HG02885 (cell line): ENCODE results near the gene EPC2.
"Not testable (repeated sequence)": the region's sequence is repeated elsewhere in the genome, so short reads cannot be mapped to it uniquely, and the experiment has no call there.

ENCODE experiments used
- ATAC-seq: cut with Tn5 transposase; IDR thresholded peaks from one replicate; pipeline ENCODE4 v1.9.1; 2021; ENCODE audit warnings: mild to moderate bottlenecking; ENCODE audit not compliant: unreplicated experiment, poor library complexity

The EPC2 gene

DNA sequence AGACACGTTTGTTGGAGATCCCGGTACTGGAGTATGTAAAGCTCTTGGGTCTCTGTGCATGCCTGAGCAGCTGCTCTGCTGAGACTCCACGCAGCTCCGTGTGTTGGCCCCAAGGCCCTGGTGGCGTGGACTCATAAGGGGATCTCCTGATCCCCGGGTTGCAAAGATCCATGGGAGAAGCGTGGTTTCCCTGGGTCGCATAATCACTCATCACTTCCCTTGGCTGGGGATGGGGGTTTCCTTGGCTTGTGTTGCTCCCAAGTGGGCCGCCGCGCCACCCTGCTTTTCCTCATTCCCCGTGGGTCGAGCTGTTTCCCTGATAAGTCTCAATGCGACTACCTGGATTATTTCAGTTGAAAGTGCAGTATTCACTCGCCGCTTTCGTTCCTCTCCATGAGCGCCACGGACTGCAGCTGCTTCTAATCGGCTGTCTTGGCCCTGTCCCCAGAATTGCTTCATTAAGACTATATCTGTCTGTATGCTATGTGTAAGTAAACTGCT, 76.0 kb downstream of the EPC2 start:
- ATAC-seq = no peak

DNA sequence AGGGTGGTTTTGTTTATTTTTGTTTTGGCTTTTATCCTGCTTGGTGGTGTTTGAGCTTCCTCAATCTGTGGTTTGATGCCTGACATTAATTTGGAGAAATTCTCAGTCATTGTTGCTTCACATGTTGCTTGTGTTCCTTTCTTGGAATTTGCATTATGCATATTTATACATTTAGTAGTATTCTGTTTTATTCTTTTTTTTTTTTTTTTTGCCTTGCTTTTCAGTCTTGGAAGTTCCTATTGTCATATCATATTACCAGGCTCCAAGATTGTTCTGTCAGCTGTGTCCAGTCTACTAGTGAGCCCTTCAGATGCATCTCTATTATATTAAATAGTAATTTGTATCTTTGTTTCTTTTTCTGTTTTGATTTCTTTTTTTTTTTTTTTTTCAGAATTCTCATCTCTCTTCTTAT, 77.0 kb downstream of the EPC2 start:
- no peak for ATAC-seq

DNA sequence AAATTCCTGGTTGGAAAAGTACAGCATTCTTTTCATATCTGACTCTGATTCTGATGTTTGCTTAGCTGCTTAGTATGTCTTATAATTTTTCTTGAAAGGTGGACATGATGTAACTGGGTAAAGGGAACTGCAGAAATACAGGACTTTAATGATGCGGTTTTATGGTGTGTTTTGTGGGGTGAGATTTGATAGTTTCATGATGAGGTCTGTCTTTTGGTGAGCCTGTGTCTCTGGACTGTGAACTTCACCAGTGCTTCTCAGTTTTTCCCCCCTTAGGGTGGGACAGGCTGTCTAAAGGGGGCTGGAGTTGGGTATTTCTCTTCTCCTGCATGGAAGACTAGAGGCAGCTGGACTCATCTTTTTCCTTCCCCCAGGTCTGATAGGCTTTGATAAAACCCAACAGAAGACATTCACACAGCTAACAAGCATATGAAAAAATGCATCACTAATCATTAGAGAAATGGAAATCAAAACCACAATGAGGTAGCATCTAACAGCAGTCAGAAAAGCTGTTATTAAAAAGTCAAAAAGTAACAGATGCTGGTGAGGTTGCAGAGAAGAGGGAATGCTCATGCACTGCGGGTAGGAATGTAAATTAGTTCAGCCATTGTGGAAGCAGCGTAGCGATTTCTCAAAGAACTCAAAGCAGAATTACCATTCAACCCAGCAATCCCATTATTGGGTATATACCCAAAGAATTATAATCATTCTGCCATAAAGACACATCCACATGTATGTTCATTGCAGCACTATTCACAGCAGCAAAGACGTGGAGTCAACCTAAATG, 77.6 kb downstream of the EPC2 start:
- ATAC-seq = no peak

DNA sequence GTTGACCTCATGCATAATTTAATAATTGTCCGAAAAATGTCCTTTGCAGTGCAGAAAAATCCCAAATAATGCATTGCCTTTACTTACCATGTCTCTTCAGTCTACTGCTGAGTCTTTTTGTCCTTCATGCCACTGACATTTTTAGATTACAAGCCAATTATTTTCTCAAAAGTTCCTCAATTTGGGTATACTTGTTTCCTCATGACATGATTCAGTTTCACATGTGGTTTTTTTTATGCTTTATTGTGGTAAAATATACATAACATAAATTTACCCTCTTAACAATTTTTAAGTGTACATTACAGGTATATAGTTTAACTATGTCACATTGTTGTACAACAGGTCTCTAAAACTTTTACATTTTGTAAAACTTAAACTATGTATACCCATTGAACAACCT, 81.0 kb downstream of the EPC2 start:
- ATAC-seq = peak; percentile 21

DNA sequence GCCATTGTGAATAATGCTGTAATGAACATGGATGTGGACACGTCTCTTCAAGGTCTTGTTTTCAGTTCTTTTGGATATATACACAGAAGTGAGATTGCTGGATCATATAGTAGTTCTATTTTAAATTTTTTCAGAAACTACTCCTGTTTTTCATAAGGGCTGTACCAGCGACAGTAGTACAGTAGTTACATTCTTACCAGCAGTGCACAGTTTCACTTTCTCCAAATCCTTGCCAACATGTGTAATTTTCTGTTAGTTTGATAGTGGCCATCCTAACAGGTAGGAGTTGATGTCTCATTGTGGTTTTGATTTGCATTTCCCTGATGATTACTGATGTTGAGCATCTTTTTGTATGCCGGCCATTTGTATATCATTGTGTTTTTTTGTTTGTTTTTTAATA, 81.7 kb downstream of the EPC2 start:
- peak; percentile 70 for ATAC-seq

DNA sequence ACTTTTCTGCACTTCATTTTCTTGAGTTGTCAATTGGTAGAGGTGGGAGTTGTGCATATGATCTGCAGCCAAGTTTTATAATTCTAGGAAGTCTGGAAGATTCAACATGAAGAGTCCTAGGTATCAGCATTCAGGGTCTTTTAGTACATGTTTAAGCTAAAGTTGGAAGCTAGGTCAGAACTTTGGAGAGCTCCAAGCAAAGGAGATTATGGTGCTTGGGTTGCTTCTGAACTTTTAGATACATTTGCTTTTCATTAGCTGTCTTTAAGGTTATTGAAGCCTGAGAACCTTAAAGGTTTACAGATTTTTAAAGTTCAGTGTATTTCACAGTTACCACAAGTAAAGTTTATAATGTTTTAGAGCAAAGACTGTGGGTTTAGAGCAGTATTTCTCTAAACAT, 85.5 kb downstream of the EPC2 start:
- no peak for ATAC-seq

DNA sequence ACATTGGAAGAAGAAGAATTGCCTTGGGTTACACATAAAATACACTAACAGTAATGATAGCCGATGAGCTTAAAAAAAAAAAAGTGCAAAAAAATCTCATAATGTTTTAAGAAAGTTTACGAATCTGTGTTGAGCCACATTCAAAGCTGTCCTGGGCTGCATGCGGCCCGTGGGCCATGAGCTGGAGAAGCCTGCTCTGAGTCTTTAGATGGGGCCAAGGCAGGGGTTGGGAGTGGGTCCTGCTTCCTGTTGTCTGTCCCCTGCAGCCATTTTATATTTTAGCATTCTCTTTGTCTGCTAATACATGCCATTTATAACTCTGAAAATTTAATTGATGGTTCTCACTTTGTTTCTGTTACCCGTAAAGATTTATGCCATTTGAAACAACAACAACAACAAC, 93.2 kb downstream of the EPC2 start:
- ATAC-seq = no peak

DNA sequence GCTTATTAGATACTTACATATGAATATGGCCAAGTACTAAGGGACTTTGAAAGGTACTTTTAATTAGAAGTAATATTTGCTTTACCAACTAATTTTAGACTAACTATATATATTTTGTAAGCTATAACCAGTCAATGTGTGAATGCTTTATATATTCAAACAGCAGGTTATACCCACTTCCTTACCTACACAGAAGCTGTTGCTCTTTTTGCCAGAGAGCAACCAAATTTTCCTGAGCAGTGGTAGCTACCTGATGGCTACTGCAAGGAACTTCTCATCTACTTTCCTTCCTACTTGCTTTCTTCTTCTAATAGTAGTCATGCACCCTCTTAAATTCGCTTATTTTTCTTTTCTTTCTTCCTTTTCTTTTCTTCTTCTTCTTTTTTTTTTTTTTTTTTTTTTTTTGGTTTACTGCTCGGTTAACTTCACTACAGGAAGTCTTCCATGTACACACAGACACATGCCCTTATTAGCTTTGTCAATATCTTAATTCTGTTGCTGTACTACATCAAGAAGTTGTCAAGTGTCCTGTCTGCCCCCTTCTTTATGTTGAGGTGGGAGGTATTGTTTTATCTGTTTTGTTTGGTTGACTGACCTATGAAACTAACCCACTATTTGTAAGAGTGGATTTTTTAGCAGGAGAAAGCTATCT, 95.0 kb downstream of the EPC2 start:
- peak; percentile 48 for ATAC-seq

DNA sequence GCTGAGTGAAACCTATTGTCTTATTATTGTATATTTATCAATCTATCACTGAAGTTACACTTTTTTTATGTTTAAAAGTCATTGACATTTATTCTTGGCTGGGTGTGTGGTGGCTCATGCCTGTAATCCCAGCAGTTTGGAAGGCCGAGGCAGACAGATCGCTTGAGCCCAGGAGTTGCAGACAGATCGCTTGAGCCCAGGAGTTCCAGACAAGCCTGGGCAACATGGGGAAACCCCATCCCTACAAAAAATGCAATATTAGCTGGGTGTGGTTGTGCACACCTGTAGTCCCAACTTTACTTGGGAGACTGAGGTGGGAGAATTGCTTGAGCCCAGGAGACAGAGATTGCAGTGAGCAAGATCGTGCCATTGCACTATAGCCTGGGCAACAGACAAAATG, 97.8 kb downstream of the EPC2 start:
- no peak for ATAC-seq

DNA sequence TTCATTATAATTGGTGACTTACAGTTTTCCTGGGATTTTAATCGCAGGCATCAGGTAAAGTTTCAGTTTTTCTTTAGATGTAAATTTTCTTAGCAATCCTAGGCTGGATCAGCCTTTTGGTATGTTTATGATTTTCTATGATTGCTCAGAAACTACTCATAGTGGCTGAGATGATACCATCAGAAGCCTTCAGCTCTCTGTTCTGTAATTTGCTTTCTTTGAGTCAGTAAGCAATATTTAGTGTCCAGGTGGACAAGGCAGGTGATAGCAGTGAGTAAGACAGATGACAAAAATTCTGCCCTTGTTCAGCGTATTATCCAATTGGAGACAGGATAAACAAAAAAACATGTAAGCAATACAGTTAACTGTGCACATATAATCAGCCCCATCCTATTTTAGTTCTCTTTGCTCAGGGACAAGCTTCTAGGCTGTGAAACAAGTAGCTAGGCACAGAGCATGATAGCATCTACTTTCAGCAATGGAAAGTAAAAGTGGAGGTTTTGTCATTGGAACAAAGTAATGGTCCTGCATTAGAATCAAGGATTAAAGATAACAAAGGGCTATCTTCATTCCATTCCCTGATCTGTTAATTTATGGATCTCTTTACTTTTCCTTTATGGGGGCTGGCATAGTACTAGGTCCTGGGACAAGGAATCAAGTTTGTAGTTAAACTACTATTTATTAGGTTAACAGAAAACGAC, 100.8 kb downstream of the EPC2 start:
- no peak for ATAC-seq

DNA sequence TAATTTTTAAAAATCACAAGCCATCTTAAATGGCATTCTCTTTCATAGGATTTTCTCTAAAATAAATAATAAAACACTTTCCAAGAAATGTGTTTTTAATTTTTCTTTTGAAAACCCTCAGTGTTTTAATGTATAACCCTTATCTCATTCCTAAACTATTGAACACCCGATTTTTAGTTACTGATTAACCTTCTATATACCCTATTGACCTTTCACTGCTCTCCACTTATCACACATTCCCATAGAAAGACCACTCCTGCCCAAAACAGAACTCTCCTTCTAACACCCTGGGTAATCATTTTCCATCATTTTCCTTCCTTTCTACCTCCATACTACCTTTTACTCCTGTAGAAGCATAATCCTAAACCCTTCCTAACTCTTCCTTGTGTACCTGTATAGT, 102.4 kb downstream of the EPC2 start:
- ATAC-seq = no peak

DNA sequence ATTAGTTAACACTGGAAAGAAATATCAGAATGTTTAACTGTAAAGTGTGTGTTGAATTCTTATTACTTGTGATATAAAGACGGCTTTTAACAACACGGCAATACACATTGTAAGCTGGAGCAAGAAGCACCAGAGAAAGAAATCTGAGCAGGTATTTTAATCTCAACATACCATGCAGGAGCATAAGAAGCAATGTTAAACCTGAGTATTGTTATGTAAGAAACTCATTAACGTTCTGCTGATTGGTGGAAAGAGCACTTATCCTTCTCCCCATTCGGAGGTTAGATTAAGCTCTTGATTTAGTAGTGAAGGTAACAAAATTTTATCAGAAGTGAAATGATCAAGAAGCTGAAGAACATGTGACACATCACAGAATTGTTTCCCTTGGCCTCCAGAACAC, 107.4 kb downstream of the EPC2 start:
- no peak for ATAC-seq

DNA sequence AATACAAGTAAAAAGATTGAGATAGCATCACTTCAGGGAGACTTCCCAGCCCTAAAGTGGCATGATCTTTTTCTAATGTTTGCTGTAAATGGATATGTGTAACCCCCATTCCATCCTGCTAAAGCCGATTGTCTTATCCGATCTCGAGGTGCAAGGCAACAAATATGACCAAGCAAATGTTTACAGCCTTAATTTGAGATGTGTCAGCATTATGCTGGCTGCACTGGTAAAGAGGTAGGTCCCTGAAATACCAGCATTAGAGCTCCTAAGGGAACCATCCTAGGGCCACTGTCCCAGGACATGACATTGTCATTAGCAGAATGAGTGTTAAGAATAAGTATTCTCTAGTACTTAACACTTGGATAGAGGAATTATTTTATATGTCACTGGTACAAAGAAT, 108.4 kb downstream of the EPC2 start:
- ATAC-seq = no peak

DNA sequence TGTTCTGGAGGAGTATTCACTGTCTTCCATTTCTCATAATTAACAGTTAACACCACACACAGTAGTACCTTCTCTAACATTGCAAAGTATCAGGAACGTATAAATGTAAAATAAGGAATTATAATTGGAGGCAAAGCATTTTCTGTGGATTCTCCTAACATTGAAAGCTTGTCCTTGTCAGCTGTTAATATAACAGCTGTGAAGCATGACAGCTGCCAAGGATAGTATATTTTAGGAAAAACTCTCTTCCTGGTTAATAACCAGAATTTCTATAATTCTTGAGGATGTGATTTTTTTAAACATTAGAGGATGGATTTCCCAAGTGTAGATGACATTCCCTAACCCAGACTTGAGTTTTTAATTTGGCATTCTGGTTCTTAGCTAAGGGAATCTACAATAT, 110.3 kb downstream of the EPC2 start:
- no peak for ATAC-seq

DNA sequence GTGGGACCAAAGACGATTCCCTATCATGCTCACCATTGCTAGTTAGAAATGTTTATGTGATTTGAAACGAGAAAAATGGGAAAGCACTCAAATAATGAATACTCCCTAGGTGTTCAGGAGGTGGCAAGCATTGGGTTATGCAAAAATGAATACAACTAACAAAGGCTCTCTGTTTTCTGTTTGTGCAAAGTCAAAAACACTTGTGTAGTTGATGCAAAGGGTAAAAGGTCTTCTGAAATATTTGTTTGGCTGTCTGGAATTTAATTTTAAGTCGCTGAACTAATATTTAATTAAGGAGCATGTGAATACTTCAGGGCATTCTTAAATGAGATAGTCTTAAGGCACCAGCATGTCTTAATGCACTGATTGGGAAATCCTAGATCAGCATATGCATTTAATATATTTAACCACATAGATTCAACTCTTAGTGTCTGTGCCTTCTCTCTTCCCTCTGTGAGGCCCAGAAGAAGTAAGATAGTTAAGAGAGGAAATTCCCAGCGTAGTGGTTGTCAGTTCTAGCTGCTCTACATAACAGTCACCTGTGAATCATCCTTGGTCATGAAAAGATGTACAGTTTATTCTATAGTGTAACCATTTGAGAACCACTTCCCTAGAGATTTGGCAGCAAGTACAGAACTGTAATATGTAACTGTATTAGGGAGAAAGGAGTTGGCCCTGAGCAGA, 111.9 kb downstream of the EPC2 start:
- no peak for ATAC-seq

DNA sequence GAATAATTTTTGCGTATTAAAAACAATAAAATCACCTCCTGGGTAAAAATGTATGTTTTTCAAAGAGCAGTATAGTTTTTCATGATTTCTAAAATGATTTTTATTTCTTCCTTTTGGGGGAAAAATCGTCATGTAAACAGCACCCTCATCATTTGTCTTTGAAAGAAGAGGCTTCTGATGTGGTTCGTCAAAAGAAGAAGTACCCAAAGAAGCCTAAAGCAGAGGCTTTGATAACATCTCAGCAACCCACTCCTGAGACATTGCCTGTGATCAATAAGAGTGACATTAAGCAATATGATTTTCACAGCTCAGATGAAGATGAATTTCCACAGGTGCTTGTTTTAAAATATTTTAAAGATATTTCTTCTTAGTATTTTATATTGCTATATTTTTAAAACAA, 120.3 kb downstream of the EPC2 start:
- no peak for ATAC-seq

DNA sequence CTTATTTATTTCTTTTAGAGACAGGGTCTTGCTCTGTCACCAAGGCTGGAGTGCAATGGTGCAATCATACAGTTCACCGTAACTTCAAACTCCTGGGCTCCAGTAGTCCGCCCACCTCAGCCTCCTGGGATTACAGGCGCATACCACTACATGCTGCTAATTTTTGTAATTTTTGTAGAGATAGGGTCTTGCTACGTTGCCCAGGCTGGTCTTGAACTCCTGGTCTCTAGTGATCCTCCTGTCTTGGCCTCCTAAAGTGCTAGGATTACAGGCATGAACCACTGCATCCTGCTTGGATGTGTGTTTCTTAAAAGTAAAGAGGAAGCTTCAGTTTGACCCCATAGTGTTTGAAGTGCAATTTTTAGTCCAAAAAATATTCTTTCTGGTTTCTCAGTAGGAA, 125.5 kb downstream of the EPC2 start:
- no peak for ATAC-seq

DNA sequence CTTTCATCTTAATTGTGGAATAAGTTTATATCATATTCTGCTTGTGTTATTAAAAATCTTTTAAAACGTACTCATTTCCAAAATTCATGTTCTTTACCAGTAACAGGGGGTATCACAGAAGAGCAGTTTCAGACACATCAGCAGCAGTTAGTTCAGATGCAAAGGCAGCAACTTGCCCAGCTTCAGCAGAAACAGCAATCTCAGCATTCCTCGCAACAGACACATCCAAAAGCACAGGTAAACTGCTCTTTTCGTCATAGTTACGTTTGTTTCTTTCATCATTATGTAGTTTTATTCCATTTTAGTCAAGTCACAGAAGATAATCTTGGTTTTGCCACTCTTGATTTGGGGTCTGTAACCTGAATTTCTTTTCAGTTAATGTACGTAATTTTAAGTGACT, 137.0 kb downstream of the EPC2 start:
- no peak for ATAC-seq

DNA sequence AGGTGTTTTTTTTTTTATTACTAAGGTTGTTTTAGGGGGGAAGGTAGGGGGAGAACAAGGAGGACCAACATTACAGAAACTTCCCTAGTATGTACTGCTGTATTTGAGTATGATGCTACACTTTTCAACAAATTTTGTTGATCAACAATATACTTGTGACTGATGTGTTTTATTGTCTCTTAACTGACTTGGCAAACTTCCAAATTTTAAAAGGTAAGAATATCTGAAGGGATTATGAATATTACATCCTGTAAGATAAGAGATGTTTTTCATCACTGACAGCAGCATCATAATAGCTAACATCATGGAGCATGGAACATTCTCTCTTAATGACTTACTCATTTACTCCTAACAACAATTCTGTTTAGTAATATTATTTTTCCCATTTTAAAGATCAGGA, 144.5 kb downstream of the EPC2 start:
- ATAC-seq = no peak

DNA sequence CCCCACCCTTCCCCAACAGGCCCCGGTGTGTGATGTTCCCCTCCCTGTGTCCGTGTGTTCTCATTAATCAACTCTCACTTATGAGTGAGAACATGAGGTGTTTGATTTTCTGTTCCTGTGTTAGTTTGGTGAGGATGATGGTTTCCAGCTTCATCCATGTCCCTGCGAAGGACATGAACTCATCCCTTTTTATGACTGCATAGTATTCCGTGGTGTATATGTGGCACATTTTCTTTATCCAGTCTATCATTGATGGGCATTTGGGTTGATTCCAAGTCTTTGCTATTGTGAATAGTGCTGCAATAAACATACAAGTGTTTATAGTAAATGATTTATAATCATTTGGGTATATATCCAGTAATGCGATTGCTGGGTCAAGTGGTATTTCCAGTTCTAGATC, 145.6 kb downstream of the EPC2 start:
- not testable (repeated sequence) for ATAC-seq

DNA sequence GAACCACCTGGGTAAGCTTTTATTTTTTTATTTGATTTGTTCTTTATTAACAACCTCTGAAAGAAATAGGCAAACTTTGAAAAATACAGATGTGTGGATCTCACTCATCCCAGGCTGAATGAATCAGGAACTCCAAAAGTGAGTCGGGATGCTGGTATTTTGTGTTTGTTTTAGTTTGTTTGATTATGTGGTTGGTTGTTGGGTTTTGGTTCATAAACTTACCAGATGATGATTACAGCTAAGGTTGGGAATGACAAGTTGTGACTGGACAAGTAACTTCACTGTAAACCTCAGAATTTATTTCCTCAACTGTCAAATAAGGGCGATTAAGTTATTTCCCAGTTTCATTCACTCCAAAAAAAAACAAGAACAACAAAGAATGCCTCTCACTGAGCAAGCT, 150.0 kb downstream of the EPC2 start:
- no peak for ATAC-seq
